ENCODE data around the gene SIGLEC14. TPM values are rescaled to one million over a fixed set of nuclear protein-coding genes. Genes with fewer than 3 reads are reported as not detected.
A peak's percentile ranks its signal among the peaks of the same experiment; 100 is the strongest.

Gene SIGLEC14
- total RNA-seq, 1 donor: not detected

GRCh38 chr19:51621178-51621577, 25.4 kb downstream of the SIGLEC14 start:
- no peak for DNase-seq (ENCODE audit: low read depth)
- no peak for TF ChIP-seq CTCF (IDR thresholded peaks at IDR 0.05; ENCODE audit: insufficient read depth, low read length)
- no peak overlapping the region for H3K4me3 ChIP-seq (ENCODE audit: low read depth, low read length)

- DNase-seq (ENCODE audit: low read depth): no peak
- no peak for TF ChIP-seq CTCF (IDR thresholded peaks at IDR 0.05; ENCODE audit: insufficient read depth, low read length)
Observed at GRCh38 chr19:51615991-51616390, 30.6 kb downstream of the SIGLEC14 start.

GRCh38 chr19:51614789-51615188, 31.8 kb downstream of the SIGLEC14 start:
- H3K4me3 ChIP-seq (ENCODE audit: low read depth, low read length): no peak overlapping the region
- no peak for TF ChIP-seq CTCF (IDR thresholded peaks at IDR 0.05; ENCODE audit: insufficient read depth, low read length)
- no peak for DNase-seq (ENCODE audit: low read depth)

More at GRCh38 chr19:51615991-51616390, 30.6 kb downstream of the SIGLEC14 start:
- H3K4me3 ChIP-seq (ENCODE audit: low read depth, low read length): no peak overlapping the region

GRCh38 chr19:51610576-51610975, 36.0 kb downstream of the SIGLEC14 start:
- no peak overlapping the region for H3K4me3 ChIP-seq (ENCODE audit: low read depth, low read length)
- TF ChIP-seq CTCF (IDR thresholded peaks at IDR 0.05; ENCODE audit: insufficient read depth, low read length): no peak
- DNase-seq (ENCODE audit: low read depth): no peak

GRCh38 chr19:51607920-51608562, 38.6 kb downstream of the SIGLEC14 start:
- peak; percentile 76 for TF ChIP-seq CTCF (IDR thresholded peaks at IDR 0.05; ENCODE audit: insufficient read depth, low read length)
- no peak overlapping the region for H3K4me3 ChIP-seq (ENCODE audit: low read depth, low read length)
- DNase-seq (ENCODE audit: low read depth): peak; percentile 73

GRCh38 chr19:51607077-51607476, 39.5 kb downstream of the SIGLEC14 start:
- TF ChIP-seq CTCF (IDR thresholded peaks at IDR 0.05; ENCODE audit: insufficient read depth, low read length): no peak
- DNase-seq (ENCODE audit: low read depth): no peak
- H3K4me3 ChIP-seq (ENCODE audit: low read depth, low read length): no peak overlapping the region
